ENCODE results near the gene TMUB2. TPM values are rescaled to one million over a fixed set of nuclear protein-coding genes. Genes with fewer than 3 reads are reported as not detected.

TMUB2 gene
- total RNA-seq, 4 donors from 2014 or later, result 14.6 to 25.5 (median 21.6) TPM

GRCh38 chr17:44176671-44177501 lies 9.9 kb upstream of the TMUB2 start:
- Histone ChIP-seq H3K4me1 (no peaks in the 10 kb centered on the region), H3K27ac (no peak overlapping the region), H3K36me3 (peaks cover 1 to 52% (median 5%) of the 10 kb centered on the region in 3 donors), H3K27me3 (no peaks in the 10 kb centered on the region), H3K9me3 (no peaks in the 10 kb centered on the region), H3K4me3 (no peak overlapping the region)
- TF ChIP-seq CTCF (IDR thresholded peaks at IDR 0.05), result no peak
- no peak for TF ChIP-seq POLR2A (IDR thresholded peaks at IDR 0.05)
- intact Hi-C loops (cut with DNase I), result no loop called here
- WGBS, 2 donors, result 60 to 97% methylated on average over 1 to 20 of the region's 54 CpGs
- DNase-seq, result no peak

GRCh38 chr17:44177640-44178039 lies 9.1 kb upstream of the TMUB2 start:
- WGBS, 2 donors, result 90% methylated on average over 2 of the region's 4 CpGs; no CpG with 5 or more reads in 1 of the 2 donors
- no peak for TF ChIP-seq CTCF (IDR thresholded peaks at IDR 0.05)
- no peak for TF ChIP-seq POLR2A (IDR thresholded peaks at IDR 0.05)
- H3K36me3 ChIP-seq, result peaks cover 7 to 60% (median 8%) of the 10 kb centered on the region in 3 donors
- no peak for DNase-seq
- no peaks in the 10 kb centered on the region for H3K4me1 ChIP-seq
- H3K27me3 ChIP-seq, result no peaks in the 10 kb centered on the region
- no peaks in the 10 kb centered on the region for H3K9me3 ChIP-seq
- intact Hi-C loops (cut with DNase I), result no loop called here
- H3K27ac ChIP-seq, result no peak overlapping the region
- no peak overlapping the region for H3K4me3 ChIP-seq

- no peaks in the 10 kb centered on the region for H3K27me3 ChIP-seq
- no peaks in the 10 kb centered on the region for H3K4me1 ChIP-seq
- no peak overlapping the region for H3K27ac ChIP-seq
- no peaks in the 10 kb centered on the region for H3K9me3 ChIP-seq
- no peak for TF ChIP-seq CTCF (IDR thresholded peaks at IDR 0.05)
- TF ChIP-seq POLR2A (IDR thresholded peaks at IDR 0.05), result no peak
- intact Hi-C loops (cut with DNase I), result no loop called here
- H3K4me3 ChIP-seq, result no peak overlapping the region
- peaks cover 7 to 65% (median 8%) of the 10 kb centered on the region in 3 donors for H3K36me3 ChIP-seq
- 80 to 93% methylated on average over 2 to 3 of the region's 14 CpGs for WGBS, 2 donors
- no peak for DNase-seq
Measured at GRCh38 chr17:44178133-44178532, 8.6 kb upstream of the TMUB2 start.

- peaks cover 7 to 38% (median 8%) of the 10 kb centered on the region in 3 donors for H3K36me3 ChIP-seq
- intact Hi-C loops (cut with DNase I), result no loop called here
- H3K27me3 ChIP-seq, result no peaks in the 10 kb centered on the region
- no peak overlapping the region for H3K27ac ChIP-seq
- H3K9me3 ChIP-seq, result no peaks in the 10 kb centered on the region
- H3K4me3 ChIP-seq, result no peak overlapping the region
- DNase-seq, result no peak
- TF ChIP-seq POLR2A (IDR thresholded peaks at IDR 0.05) (no peak), CTCF (IDR thresholded peaks at IDR 0.05) (no peak)
- WGBS, 2 donors, result 91 to 100% methylated on average over 2 of the region's 2 CpGs
- H3K4me1 ChIP-seq, result peaks cover 12 to 30% (median 14%) of the 10 kb centered on the region in 3 donors
Measured at GRCh38 chr17:44183024-44183423, 3.7 kb upstream of the TMUB2 start.

- TF ChIP-seq POLR2A (IDR thresholded peaks at IDR 0.05), result no peak
- no peak for TF ChIP-seq CTCF (IDR thresholded peaks at IDR 0.05)
- no peak overlapping the region for H3K27ac ChIP-seq
- H3K4me3 ChIP-seq, result no peak overlapping the region
- H3K9me3 ChIP-seq, result no peaks in the 10 kb centered on the region
- H3K27me3 ChIP-seq, result no peaks in the 10 kb centered on the region
- 78 to 86% methylated on average over 7 to 8 of the region's 8 CpGs for WGBS, 2 donors
- intact Hi-C loops (cut with DNase I), result no loop called here
- H3K4me1 ChIP-seq, result peaks cover 12 to 43% (median 20%) of the 10 kb centered on the region in 3 donors
- no peak for DNase-seq
- H3K36me3 ChIP-seq, result peaks cover 7 to 31% (median 9%) of the 10 kb centered on the region in 3 donors
Measured at GRCh38 chr17:44184212-44184810, 2.5 kb upstream of the TMUB2 start.
